ENCODE results near the gene STUB1.

STUB1 gene

GRCh38 chr16:716200-716568, 36.0 kb downstream of the STUB1 start:
- Histone ChIP-seq H3K9me3 (ENCODE audit: control insufficient read depth, low read length) (no peaks in the 10 kb centered on the region), H3K4me2 (ENCODE audit: low read length) (peak overlapping the region; percentile 74), H3K9ac (no peak overlapping the region), H3K27ac (no peak overlapping the region), H3K4me3 (ENCODE audit: low read depth, low read length) (peak overlapping the region; percentile 43), H3K4me1 (peaks cover 17% of the 10 kb centered on the region), H3K79me2 (peaks cover 2% of the 10 kb centered on the region), H2AFZ (peak overlapping the region; percentile 40), H3K36me3 (ENCODE audit: control insufficient read depth, insufficient read depth, low read length) (no peaks in the 10 kb centered on the region), H3K27me3 (ENCODE audit: control insufficient read depth, insufficient read depth, low read length) (no peaks in the 10 kb centered on the region)
- TF ChIP-seq CTCF (IDR thresholded peaks at IDR 0.05), result no peak

- no peaks in the 10 kb centered on the region for H3K9me3 ChIP-seq (ENCODE audit: control insufficient read depth, low read length)
- H3K9ac ChIP-seq, result no peak overlapping the region
- H3K36me3 ChIP-seq (ENCODE audit: control insufficient read depth, insufficient read depth, low read length), result no peaks in the 10 kb centered on the region
- H3K4me3 ChIP-seq (ENCODE audit: low read depth, low read length), result no peak overlapping the region
- no peak overlapping the region for H3K27ac ChIP-seq
- TF ChIP-seq CTCF (IDR thresholded peaks at IDR 0.05), result no peak
- peaks cover 17% of the 10 kb centered on the region for H3K4me1 ChIP-seq
- H3K79me2 ChIP-seq, result peaks cover 2% of the 10 kb centered on the region
- H3K27me3 ChIP-seq (ENCODE audit: control insufficient read depth, insufficient read depth, low read length), result no peaks in the 10 kb centered on the region
- H3K4me2 ChIP-seq (ENCODE audit: low read length), result no peak overlapping the region
- H2AFZ ChIP-seq, result no peak overlapping the region
These were observed 36.6 kb downstream of the STUB1 start for GRCh38 chr16:716768-717325.

GRCh38 chr16:717450-718245, 37.4 kb downstream of the STUB1 start:
- no peak overlapping the region for H3K9ac ChIP-seq
- no peaks in the 10 kb centered on the region for H3K9me3 ChIP-seq (ENCODE audit: control insufficient read depth, low read length)
- no peak overlapping the region for H3K4me3 ChIP-seq (ENCODE audit: low read depth, low read length)
- peaks cover 17% of the 10 kb centered on the region for H3K4me1 ChIP-seq
- no peak overlapping the region for H2AFZ ChIP-seq
- TF ChIP-seq CTCF (IDR thresholded peaks at IDR 0.05), result no peak
- no peaks in the 10 kb centered on the region for H3K27me3 ChIP-seq (ENCODE audit: control insufficient read depth, insufficient read depth, low read length)
- H3K4me2 ChIP-seq (ENCODE audit: low read length), result no peak overlapping the region
- H3K36me3 ChIP-seq (ENCODE audit: control insufficient read depth, insufficient read depth, low read length), result no peaks in the 10 kb centered on the region
- peaks cover 2% of the 10 kb centered on the region for H3K79me2 ChIP-seq
- H3K27ac ChIP-seq, result no peak overlapping the region

- no peaks in the 10 kb centered on the region for H3K9me3 ChIP-seq (ENCODE audit: control insufficient read depth, low read length)
- H3K4me2 ChIP-seq (ENCODE audit: low read length), result no peak overlapping the region
- no peaks in the 10 kb centered on the region for H3K27me3 ChIP-seq (ENCODE audit: control insufficient read depth, insufficient read depth, low read length)
- H3K36me3 ChIP-seq (ENCODE audit: control insufficient read depth, insufficient read depth, low read length), result no peaks in the 10 kb centered on the region
- peaks cover 17% of the 10 kb centered on the region for H3K4me1 ChIP-seq
- no peak overlapping the region for H3K4me3 ChIP-seq (ENCODE audit: low read depth, low read length)
- H3K9ac ChIP-seq, result no peak overlapping the region
- no peak overlapping the region for H2AFZ ChIP-seq
- H3K79me2 ChIP-seq, result peaks cover 2% of the 10 kb centered on the region
- H3K27ac ChIP-seq, result no peak overlapping the region
- TF ChIP-seq CTCF (IDR thresholded peaks at IDR 0.05), result no peak
These were observed 38.2 kb downstream of the STUB1 start for GRCh38 chr16:718389-718788.

GRCh38 chr16:718922-719321, 38.7 kb downstream of the STUB1 start:
- Histone ChIP-seq H3K27ac (peak overlapping the region; percentile 12), H3K9me3 (ENCODE audit: control insufficient read depth, low read length) (no peaks in the 10 kb centered on the region), H3K4me1 (peaks cover 17% of the 10 kb centered on the region), H3K4me2 (ENCODE audit: low read length) (no peak overlapping the region), H3K27me3 (ENCODE audit: control insufficient read depth, insufficient read depth, low read length) (no peaks in the 10 kb centered on the region), H3K36me3 (ENCODE audit: control insufficient read depth, insufficient read depth, low read length) (no peaks in the 10 kb centered on the region), H3K9ac (no peak overlapping the region), H3K79me2 (peaks cover 2% of the 10 kb centered on the region), H3K4me3 (ENCODE audit: low read depth, low read length) (no peak overlapping the region), H2AFZ (no peak overlapping the region)
- no peak for TF ChIP-seq CTCF (IDR thresholded peaks at IDR 0.05)
